IMR-90 (cell line): Measurements from ENCODE around the gene OPRL1. TPM values are rescaled to one million over a fixed set of nuclear protein-coding genes. Genes with fewer than 3 reads are reported as not detected.

Experiments
- ATAC-seq: fragments of 200-7000 bp; cut with Tn5 transposase; 2 replicates; pipeline ENCODE4 v1.9.1; 2020; ENCODE audit warnings: low read depth, mild to moderate bottlenecking, moderate library complexity
- BruUV-seq: library from RNA; stranded (reverse); fragments of 400-500 nt; replicated peaks from 2 replicates; lab custom pipeline; 2021; lab: Mats Ljungman, UMichigan
- CTCF ChIA-PET: fragments of 300-600 bp; formaldehyde crosslinking; extraction: SDS; loops from one replicate; lab custom pipeline; 2021; ENCODE audit warnings: antibody characterized with exemption; lab: Yijun Ruan, JAX
- POLR2A ChIA-PET: fragments of 300-600 bp; sonication (Branson Sonifier 250); formaldehyde crosslinking; loops from one replicate; lab custom pipeline; 2022; ENCODE audit warnings: antibody characterized with exemption; ENCODE audit not compliant: unreplicated experiment; lab: Charles Lee
- DNase-seq: peaks from one replicate; pipeline ENCODE4 v3.0.0; 2013
- H2AFZ ChIP-seq: replicated peaks from 2 replicates; pipeline ENCODE3; 2013; ENCODE audit warnings: low read length, mild to moderate bottlenecking; ENCODE audit not compliant: poor library complexity
- H2AK5ac ChIP-seq: 2 replicates; pipeline ENCODE4 v1.6.1; 2013; ENCODE audit warnings: low read depth, low read length, inconsistent platforms
- H2AK9ac ChIP-seq: replicated peaks from 2 replicates; pipeline ENCODE3; 2013; ENCODE audit warnings: mild to moderate bottlenecking, low read depth, low read length, moderate library complexity; ENCODE audit not compliant: poor library complexity
- H2BK120ac ChIP-seq: 2 replicates; pipeline ENCODE4 v1.6.1; 2013; ENCODE audit warnings: low read depth, low read length, inconsistent platforms
- H2BK15ac ChIP-seq: 3 replicates; pipeline ENCODE4 v1.6.1; 2013; ENCODE audit warnings: low read depth, low read length, inconsistent platforms
- H2BK20ac ChIP-seq: 2 replicates; pipeline ENCODE4 v1.6.1; 2013; ENCODE audit warnings: low read depth, mild to moderate bottlenecking, inconsistent platforms, low read length, moderate library complexity
- H2BK5ac ChIP-seq: 2 replicates; pipeline ENCODE4 v1.6.1; 2013; ENCODE audit warnings: mild to moderate bottlenecking, low read depth, low read length, inconsistent platforms; ENCODE audit not compliant: poor library complexity, severe bottlenecking
- H3K14ac ChIP-seq: replicated peaks from 2 replicates; pipeline ENCODE4 v1.6.1; 2013; ENCODE audit warnings: low read depth, low read length, inconsistent platforms
- H3K18ac ChIP-seq: 2 replicates; pipeline ENCODE4 v1.6.1; 2013; ENCODE audit warnings: low read depth, low read length, control low read depth
- H3K23ac ChIP-seq: 2 replicates; pipeline ENCODE4 v1.6.1; 2013; ENCODE audit warnings: low read depth, low read length, inconsistent platforms
- H3K27ac ChIP-seq: 2 replicates; pipeline ENCODE4 v1.5.1; 2013; ENCODE audit warnings: mild to moderate bottlenecking, control low read depth, low read length; ENCODE audit not compliant: insufficient read depth
- H3K27me3 ChIP-seq: 2 replicates; pipeline ENCODE4 v1.6.1; 2013; ENCODE audit warnings: low read length; ENCODE audit not compliant: control insufficient read depth, insufficient read depth
- H3K36me3 ChIP-seq: 2 replicates; pipeline ENCODE4 v1.6.1; 2013; ENCODE audit warnings: low read length, mixed read lengths; ENCODE audit not compliant: control insufficient read depth, insufficient read depth
- H3K4ac ChIP-seq: 2 replicates; pipeline ENCODE4 v1.6.1; 2013; ENCODE audit warnings: low read depth, low read length, inconsistent platforms
- H3K4me1 ChIP-seq: 2 replicates; pipeline ENCODE4 v1.6.1; 2013; ENCODE audit warnings: low read length, mixed read lengths; ENCODE audit not compliant: control insufficient read depth, insufficient read depth
- H3K4me2 ChIP-seq: 2 replicates; pipeline ENCODE4 v1.6.1; 2013; ENCODE audit warnings: low read depth, mild to moderate bottlenecking, control low read depth, low read length, moderate library complexity
- H3K4me3 ChIP-seq: 2 replicates; pipeline ENCODE4 v1.5.1; 2013; ENCODE audit warnings: low read depth, mild to moderate bottlenecking, control low read depth, low read length, moderate library complexity; ENCODE audit not compliant: insufficient read depth
- H3K56ac ChIP-seq: 2 replicates; pipeline ENCODE4 v1.6.1; 2013; ENCODE audit warnings: low read length, inconsistent platforms; ENCODE audit not compliant: insufficient read depth; ENCODE audit errors: extremely low read depth
- H3K79me1 ChIP-seq, 2 experiments: 2 replicates each; pipeline ENCODE4 v1.6.1; 2013; ENCODE audit warnings: low read length in 2 of 2, inconsistent platforms in 1 of 2, low read depth in 1 of 2
- H3K9ac ChIP-seq: 2 replicates; pipeline ENCODE4 v1.6.1; 2013; ENCODE audit warnings: low read depth, low read length, control low read depth
- H3K9me1 ChIP-seq: 2 replicates; pipeline ENCODE4 v1.6.1; 2013; ENCODE audit warnings: low read length, inconsistent platforms; ENCODE audit not compliant: insufficient read depth
- H3K9me3 ChIP-seq: 2 replicates; pipeline ENCODE4 v1.6.1; 2013; ENCODE audit warnings: low read length; ENCODE audit not compliant: control insufficient read depth, insufficient read depth
- H4K20me1 ChIP-seq: 2 replicates; pipeline ENCODE4 v1.6.1; 2013; ENCODE audit warnings: low read length, inconsistent platforms; ENCODE audit not compliant: insufficient read depth
- H4K5ac ChIP-seq: 2 replicates; pipeline ENCODE4 v1.6.1; 2013; ENCODE audit warnings: mild to moderate bottlenecking, low read depth, low read length, control low read depth
- H4K8ac ChIP-seq, 2 experiments: 2 replicates each; pipeline ENCODE4 v1.6.1; 2013; ENCODE audit warnings: low read depth in 2 of 2, low read length in 2 of 2, control low read depth in 1 of 2, inconsistent platforms in 1 of 2
- H4K91ac ChIP-seq: 2 replicates; pipeline ENCODE4 v1.6.1; 2013; ENCODE audit warnings: low read depth, low read length, inconsistent platforms; ENCODE audit not compliant: insufficient read depth
- CTCF ChIP-seq: conservative IDR thresholded peaks from 2 replicates; pipeline ENCODE4 v1.5.1; 2012; ENCODE audit warnings: mild to moderate bottlenecking, low read depth, low read length, improper control_type of control experiment
- WGBS, 2 experiments: methylation state at CpG; one replicate each; pipeline versions ENCODE4 v1.1.5 to v1.1.7; 2013; ENCODE audit warnings: missing lambda C conversion rate in 2 of 2; ENCODE audit not compliant: insufficient read length in 1 of 2; ENCODE audit errors: extremely low coverage in 2 of 2; 5-methylcytosine and 5-hydroxymethylcytosine counted together
- dilution Hi-C: fragments of 300-500 bp; cut with HindIII; formaldehyde crosslinking; loops from one replicate; pipeline ENCODE4 v1.14.3; 2018; ENCODE audit warnings: low sequenced_read_pairs; ENCODE audit not compliant: unreplicated experiment
- in situ Hi-C: fragments of 300-500 bp; cut with MboI; formaldehyde crosslinking; loops from 3 replicates; pipeline ENCODE4 v1.14.3; 2019; ENCODE audit warnings: low sequenced_read_pairs, inconsistent platforms, mixed read lengths
- intact Hi-C: fragments of 100-400 bp; cut with micrococcal nuclease; formaldehyde crosslinking; loops from 2 replicates; pipeline ENCODE4 v1.10.0; 2022
- polyA plus RNA-seq, 3 experiments: library from polyadenylated mRNA; depleted of rRNA; stranded (reverse); fragments of >200 nt; gene quantifications; 2 replicates each; pipeline ENCODE4 v1.2.3, GENCODE V29; 2012; ENCODE audit warnings: low replicate concordance in 1 of 3
- total RNA-seq: library from RNA; depleted of rRNA; stranded (reverse); fragments of >200 nt; gene quantifications from 2 replicates; pipeline ENCODE4 v1.2.3, GENCODE V29; 2012

The OPRL1 gene
- total and polyA plus RNA-seq, 2 of the 4 experiments (the other 2 are of a cell fraction) = 0.36 to 1.2 TPM

DNA sequence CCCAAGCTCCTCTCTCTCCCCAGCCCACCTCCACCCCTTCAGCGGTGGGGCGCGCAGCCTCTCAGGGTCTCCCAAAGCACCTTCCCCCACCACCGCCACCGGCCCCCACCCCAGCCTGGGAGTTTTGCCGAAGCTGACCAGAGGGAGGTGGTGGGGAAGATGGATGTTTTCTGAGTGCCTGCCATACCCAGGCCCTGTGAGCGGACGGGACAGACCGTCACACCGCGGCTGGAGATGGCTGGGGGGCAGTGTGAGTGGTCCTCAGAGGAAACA, 38.2 kb upstream of the OPRL1 start:
- no peak overlapping the region for H4K5ac ChIP-seq
- H3K36me3 ChIP-seq = no peaks in the 10 kb centered on the region
- dilution Hi-C loops (no loop called here), intact Hi-C loops (no loop called here), in situ Hi-C loops (no loop called here)
- ChIA-PET CTCF (no interaction called here), POLR2A (no interaction called here)
- H2BK15ac ChIP-seq = no peak overlapping the region
- H3K4me2 ChIP-seq = no peak overlapping the region
- no peak overlapping the region for H4K91ac ChIP-seq
- no peak for DNase-seq
- no peak overlapping the region for H2BK120ac ChIP-seq
- H3K9ac ChIP-seq = no peak overlapping the region
- H3K9me1 ChIP-seq = no peaks in the 10 kb centered on the region
- no peak overlapping the region for H4K8ac ChIP-seq
- peaks cover under 1% of the 10 kb centered on the region; the same call in 1 of the 2 replicates for H4K20me1 ChIP-seq
- H3K79me1 ChIP-seq = no peaks in the 10 kb centered on the region
- peaks cover 2% of the 10 kb centered on the region; the same call in 1 of the 2 replicates for H3K4me1 ChIP-seq
- no peak overlapping the region for H3K14ac ChIP-seq
- no peaks in the 10 kb centered on the region for H3K9me3 ChIP-seq
- no peak overlapping the region for H2BK5ac ChIP-seq
- H2BK20ac ChIP-seq = no peak overlapping the region
- TF ChIP-seq CTCF = no peak
- BruUV-seq = no TSS peak
- no peak overlapping the region for H3K4me3 ChIP-seq
- H3K27ac ChIP-seq = no peak overlapping the region
- no peak overlapping the region for H3K4ac ChIP-seq
- H2AFZ ChIP-seq = peak overlapping the region; percentile 80
- H3K23ac ChIP-seq = no peak overlapping the region
- ATAC-seq = no peak
- no peak overlapping the region for H3K18ac ChIP-seq
- no peak overlapping the region for H2AK5ac ChIP-seq
- no peak overlapping the region for H2AK9ac ChIP-seq
- no CpG with 5 or more reads among the region's 11 CpGs for WGBS, 2 experiments
- H3K27me3 ChIP-seq = peaks cover 62% of the 10 kb centered on the region
- H3K56ac ChIP-seq = no peak overlapping the region
